Caki2 (cell line): ENCODE data around the gene LARGE2. TPM values are rescaled to one million over a fixed set of nuclear protein-coding genes. Genes with fewer than 3 reads are reported as not detected.
A peak's percentile ranks its signal among the peaks of the same experiment; 100 is the strongest.

Source experiments
- DNase-seq: peaks from one replicate; pipeline ENCODE4 v3.0.0-alpha.2; 2015; ENCODE audit warnings: low read depth
- in situ Hi-C: cut with HindIII; loops from 2 replicates; pipeline ENCODE4 v1.10.0; 2016; ENCODE audit warnings: low sequenced_read_pairs, low pct_unique_long_range_greater_than_20kb, mixed read lengths
- total RNA-seq: library from RNA; depleted of rRNA; stranded (reverse); fragments of >200 nt; shearing (Covaris generic); gene quantifications from 2 replicates; pipeline ENCODE4 v1.2.3, GENCODE V29; 2014; ENCODE audit warnings: low replicate concordance

LARGE2 gene
- total RNA-seq, 1 experiment from 2014 or later: not detected

DNA sequence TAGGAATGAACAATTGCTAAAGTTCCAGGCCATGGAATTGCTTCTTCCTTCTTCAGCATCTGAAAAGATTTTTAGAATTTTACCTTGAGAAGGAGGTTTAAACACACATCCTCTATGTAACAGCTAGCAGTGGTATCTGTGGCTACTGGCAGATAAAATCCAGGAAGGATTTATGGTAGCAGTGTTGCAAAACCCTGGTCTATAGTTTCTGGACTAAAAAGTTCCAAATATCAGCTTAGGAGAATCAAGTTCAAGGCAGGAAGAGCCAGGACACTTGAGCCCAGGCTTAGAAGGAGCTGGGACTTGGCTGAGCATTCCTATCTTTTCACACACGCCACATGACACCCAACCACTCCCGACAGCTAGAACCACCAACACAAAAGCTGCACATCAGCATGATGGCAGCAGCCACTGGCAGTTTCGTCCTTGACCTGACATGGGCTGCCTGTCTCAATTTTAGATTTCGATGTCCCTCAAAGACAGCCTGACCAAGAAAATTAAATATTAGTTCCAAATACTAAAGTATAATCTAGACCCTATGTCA is 14.1 kb downstream of the LARGE2 start:
- in situ Hi-C loops: no loop called here
- DNase-seq: no peak

DNA sequence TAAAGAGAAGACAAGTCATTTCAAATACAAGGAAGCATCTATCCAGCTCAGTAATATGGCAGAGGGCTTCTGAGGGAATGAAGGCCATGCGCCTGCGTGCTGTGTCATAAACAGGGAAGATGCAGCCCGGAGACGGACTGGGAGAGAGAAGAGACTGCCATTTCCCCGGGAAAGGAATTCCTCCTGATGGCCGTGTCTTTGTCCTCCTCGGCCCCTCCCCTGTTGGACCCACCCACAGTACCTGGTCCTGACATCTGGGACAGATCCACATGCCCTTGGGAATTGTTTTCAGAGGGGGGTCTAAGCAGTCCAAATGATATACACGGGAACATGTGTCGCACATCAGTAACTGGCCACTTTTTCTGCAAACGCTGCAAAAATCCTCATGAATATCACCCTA is 15.5 kb downstream of the LARGE2 start:
- DNase-seq: no peak
- in situ Hi-C loops: no loop called here

DNA sequence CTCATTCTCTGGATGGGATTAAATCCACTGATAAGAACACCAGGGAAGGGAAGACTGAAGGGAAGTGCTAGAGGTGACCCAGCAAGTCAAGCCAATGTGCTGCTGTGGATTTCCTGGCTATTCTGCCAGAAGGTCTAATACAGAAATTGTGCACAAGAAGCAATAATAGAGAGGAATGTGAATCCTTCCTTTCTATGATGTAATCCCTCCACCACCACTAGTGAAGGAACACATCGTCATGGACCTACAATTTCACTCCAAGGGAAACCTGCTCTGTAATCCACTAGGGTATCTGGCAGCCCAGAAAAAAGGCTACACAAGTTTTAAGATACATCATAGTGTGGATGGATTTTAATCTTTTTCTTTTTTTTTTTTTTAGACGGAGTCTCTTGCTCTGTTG is 17.4 kb downstream of the LARGE2 start:
- no peak for DNase-seq
- in situ Hi-C loops: no loop called here

DNA sequence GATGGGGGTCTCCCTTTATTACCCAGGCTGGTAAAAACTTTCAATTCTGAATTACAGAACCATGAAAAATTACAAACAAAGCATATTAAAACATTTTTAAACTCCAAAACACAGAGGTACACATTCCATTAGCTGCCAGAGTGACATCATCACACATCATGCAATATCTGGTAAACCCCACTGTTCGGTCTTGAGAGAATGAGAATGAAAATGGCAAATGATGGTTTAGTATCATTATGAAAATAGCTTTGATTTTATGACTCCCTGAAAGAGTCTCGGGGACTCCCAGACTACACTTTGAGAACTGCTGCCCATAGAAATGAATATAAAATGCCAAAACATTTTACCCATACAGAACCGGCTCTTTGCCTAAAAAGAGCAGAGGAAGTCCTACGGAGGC is 18.8 kb downstream of the LARGE2 start:
- DNase-seq: no peak

DNA sequence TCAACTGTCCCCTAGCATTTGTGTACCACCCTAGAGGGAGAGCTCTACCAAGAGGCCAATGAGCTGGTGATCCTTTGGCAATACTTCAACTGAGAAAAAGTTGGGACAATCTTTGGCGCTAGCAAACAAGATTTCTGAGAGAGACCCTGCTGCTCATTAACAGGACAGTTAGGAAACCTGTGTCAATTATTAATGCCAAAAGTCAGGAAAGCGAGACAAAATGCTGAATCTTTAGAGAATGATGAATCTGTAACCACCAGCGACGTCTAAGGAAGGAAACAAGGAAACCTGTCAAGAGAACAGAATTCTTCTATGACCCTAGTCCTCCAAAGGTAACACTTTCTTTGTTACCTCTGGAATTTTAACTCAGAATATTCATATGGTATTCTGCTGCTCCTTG is 19.9 kb downstream of the LARGE2 start:
- no peak for DNase-seq
- in situ Hi-C loops: no loop called here

More for the DNA sequence above, 18.8 kb downstream of the LARGE2 start:
- in situ Hi-C loops: no loop called here

DNA sequence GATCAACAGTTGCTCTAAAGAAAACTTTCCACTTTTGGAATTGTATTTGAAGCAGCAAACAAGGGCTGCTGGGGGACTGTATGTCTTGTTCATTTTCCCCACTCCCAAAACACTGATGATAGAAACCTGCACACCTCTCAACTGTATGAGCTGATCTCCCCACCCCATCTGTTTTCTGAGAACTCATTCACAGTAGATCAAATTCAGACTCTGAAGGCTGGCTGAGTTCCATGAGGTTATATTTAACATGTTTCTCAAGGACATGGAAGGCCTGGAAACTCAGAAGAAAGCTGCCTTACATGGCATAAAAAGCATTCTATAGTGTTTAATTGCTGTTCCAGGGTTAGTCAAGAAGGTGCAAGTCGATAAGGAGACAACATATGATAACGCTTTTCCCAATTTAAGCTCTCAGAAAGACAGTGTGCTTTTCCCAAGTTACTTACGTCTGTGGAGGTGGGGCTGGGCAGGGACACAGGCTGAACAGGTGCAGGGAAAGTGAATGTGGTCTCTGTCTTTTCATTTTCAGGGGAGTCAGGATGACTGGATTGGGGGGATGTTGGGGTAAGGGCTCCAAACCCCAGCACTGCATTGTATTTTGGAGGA is 23.0 kb downstream of the LARGE2 start:
- no peak for DNase-seq
- in situ Hi-C loops: no loop called here

DNA sequence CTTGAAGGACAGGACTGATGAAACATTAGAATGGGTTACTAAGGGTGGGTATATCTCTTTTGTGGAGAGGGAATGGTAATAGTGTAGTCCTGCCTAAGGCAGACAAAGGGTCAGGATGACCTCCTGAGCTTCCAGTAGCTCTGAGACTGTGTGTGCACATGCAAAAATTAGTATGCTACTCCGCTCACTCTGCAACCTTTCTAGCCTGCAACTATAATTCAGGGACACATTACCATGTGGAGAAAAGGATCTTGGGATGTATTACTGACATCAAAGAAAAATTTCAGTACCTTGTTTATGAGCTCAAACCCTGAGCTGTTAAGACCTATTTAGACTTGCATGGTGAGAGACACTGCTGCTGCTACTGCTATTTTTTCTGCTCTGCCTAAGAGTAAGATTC is 25.4 kb downstream of the LARGE2 start:
- in situ Hi-C loops: no loop called here
- DNase-seq: no peak

DNA sequence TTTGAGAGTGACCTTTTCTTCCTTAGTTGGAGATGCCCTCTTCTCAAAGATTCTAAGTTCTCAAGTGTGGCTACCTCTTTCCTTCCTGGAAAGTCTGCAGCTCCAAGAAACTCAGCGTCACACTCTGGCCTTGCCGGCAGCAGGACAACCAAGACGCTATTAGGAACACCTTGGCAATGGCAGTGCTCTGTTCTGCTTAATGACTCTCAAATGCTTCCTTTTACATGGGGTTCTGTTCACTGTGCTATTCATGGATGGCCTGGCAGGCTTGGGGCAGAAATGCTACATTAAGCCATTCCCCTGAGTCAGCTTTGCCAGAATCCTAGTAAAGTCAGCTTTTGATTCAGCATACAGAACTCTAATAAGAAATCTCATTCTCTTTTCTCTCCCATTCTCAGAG is 25.9 kb downstream of the LARGE2 start:
- DNase-seq: no peak
- in situ Hi-C loops: no loop called here

DNA sequence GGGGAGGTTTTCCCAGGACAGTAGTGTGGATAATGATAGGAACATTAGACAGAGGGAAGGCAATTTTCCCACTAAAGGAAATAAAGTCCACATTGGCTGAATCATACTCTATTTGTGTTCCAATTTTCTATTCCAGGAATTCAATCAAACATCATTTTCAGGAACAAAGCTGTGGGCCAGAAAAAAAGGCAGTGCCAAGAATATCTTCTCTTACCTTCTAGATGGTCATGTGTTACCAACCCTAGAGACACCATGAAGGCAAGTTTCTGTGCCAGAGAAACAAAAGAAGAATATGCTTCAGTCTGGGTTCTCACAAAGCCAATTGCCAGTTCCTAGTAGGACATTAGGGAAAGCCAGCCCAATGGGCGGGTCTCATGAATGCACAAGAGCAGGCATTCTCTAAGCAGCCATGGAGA is 27.5 kb downstream of the LARGE2 start:
- DNase-seq: no peak
- in situ Hi-C loops: no loop called here

DNA sequence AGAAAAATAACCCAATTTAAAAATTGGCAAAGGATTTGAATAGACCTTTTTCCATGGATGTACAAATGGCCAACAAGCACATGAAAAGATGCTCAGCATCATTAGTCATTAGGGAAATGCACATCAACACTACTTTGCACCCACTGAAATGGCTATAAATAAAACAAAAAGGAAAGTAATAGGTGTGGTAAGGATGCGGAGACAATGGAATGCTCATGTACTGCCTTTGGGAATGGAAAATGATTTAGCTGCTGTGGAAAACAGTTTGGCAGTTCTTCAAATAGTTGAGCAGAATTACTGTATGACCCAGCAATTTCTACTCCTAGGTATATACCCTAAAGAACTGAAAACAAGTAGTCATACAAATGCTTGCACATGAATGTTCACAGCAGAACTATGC is 37.4 kb downstream of the LARGE2 start:
- in situ Hi-C loops: no loop called here
- DNase-seq: no peak

DNA sequence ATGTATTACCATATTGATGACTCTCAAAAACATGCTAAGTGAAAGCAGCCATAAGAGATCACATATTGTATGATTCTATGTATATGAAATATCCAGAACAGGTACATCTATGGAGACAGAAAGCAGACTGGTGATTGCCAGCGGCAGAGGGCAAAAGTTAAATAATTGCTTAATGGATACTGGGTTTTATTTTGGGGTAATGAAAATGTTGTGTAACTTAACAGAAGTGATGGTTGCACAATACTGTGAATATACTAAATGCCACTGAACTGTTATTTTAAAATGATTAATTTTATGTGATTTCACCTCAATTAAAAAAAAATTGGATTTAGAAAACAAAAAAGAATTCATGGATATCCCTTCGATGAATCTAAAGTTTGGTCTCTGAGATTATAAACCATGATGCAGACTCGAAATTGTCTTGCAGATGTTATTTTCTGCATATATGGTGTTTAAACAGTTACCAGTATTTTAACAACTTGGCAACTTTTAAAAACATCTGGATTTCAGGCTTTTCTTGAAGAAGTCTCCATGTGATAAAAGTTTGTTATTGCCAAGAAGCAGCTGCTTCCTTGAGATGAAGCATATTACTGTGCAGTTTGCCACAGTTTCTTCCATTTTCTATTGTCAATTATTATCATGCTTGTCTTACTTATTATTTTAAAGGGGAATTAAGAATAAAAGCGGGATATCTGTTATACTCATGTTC is 38.1 kb downstream of the LARGE2 start:
- no peak for DNase-seq
- in situ Hi-C loops: no loop called here

DNA sequence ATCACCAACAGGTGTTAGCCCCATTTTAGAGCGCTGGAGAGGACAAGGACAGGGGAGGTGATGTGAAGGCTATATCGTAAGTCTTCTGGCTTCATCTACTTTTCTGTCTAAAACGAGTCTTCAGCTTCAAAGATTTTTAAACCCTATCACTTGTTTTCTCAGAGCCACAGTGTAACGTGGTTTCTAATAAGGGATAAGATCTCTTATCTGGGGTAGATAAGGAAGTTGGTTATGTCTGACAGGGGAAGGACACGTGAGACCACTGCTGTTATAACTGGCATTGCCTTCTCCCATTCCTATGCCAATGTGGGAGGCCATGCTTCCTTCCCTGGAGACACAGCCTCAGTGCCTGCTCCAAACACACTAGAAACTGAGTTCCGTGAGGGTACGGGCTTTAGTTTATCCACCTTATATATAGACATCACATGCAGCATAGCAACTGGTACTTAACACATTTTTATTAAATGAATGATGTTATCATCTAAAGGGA is 39.3 kb downstream of the LARGE2 start:
- in situ Hi-C loops: no loop called here

DNA sequence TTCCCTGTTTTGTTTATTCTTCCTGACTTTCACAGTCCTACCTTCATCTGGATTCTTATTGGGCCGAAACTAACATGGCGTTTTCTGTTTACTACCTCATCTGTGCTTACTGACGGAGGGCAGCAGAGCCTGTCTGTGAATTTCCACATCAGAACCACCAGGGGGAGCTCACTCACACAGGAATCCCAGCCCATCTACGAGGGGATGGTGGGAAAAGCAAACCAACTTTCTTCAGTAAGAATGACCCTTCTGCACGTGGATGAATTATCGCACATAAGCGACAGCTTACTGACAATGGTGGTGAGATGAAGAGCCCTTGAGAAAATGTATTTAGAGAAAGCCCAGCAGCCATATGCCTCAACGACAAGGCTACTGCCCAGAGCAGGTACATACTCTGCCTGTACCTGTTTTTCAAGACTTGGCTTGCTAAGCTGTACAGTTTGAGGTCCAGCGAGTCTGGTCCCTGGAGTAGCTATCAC is 42.5 kb downstream of the LARGE2 start:
- peak; percentile 50 for DNase-seq
- in situ Hi-C loops: no loop called here

More for the DNA sequence above, 39.3 kb downstream of the LARGE2 start:
- no peak for DNase-seq

DNA sequence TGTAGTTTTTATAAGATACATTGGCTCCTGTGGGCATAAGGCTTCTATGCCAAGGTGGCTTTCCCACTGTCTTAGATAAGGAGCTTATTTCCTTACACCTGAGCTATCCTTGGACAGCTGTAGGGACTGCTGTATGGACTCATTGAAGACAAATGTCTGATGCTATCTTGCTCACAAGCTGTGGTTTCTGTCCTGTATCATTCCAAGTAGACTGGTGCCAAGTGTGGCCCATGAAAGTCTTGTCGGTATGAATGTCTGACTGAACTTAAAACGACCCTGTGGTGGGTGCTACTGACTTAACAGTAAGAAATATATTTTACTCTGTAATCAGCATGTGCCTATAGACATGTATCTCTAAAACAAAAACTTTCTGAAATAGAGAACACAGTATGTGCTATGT is 45.0 kb downstream of the LARGE2 start:
- DNase-seq: no peak
- in situ Hi-C loops: no loop called here

DNA sequence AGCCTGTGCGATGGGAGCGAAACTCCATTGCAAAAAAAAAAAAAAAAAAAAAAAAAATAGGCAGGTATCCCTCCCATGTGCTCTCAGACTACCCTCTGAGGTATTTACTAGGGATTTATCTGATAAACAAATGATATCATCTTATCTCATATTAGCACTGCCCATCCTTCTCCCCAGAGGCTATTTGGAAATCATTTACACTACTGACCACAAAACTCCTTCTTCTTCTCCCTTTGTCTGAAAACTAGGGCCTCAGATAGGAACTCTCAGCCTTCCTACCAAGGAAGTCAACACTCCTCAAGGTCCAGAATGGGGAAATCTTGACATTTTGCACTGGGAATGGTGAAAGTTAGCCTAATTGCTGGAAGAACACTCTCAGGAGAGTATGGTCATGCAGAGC is 46.4 kb downstream of the LARGE2 start:
- in situ Hi-C loops: no loop called here
- DNase-seq: no peak

DNA sequence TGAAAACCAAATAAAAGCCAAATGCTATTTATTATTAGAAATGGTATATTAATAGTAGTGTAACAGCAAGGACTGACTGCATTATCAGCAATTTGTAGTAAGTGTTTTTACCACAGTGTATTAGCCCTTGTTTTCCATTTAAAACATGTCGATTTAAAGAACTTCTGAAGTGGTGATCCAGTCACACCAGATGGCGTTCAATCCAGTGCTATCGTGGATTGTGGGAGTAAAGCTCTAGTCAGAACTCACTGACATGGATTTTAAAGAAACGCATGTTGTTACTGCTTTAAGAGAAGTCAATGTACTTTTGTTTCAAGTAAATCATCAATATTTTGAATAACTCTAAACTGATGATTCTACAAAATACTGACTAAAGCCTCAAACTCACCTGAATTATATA is 51.1 kb downstream of the LARGE2 start:
- no peak for DNase-seq
- in situ Hi-C loops: no loop called here

DNA sequence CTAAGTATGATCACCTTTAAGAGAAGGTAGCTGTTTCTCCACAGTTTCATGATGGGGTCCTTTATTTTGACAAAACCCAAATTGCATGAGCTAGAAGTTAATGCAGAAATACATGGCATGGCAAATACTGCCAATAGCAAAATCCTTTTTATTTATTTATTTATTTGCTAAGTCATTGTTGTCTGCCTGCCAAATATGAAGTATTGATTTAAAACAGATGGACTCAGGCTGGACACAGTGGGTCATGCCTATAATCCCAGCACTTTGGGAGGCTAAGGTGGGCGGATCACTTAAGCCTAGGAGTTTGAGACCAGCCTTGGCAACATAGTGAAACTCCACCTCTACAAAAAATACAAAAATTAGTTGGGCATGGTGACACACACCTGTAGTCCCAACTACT is 52.4 kb downstream of the LARGE2 start:
- DNase-seq: no peak
- in situ Hi-C loops: no loop called here
